ENCODE data around the gene INO80B. TPM values are rescaled to one million over a fixed set of nuclear protein-coding genes. Genes with fewer than 3 reads are reported as not detected.

Gene INO80B
- polyA plus RNA-seq, 1 of the 3 experiments (the other 2 are of a cell fraction) = 41.7 TPM

GRCh38 chr2:74461187-74462053 lies 6.5 kb downstream of the INO80B start:
- 92% methylated on average over 15 of the region's 27 CpGs for WGBS (ENCODE audit: low lambda C conversion rate)

GRCh38 chr2:74462054-74462785 lies 7.3 kb downstream of the INO80B start:
- H3K9ac ChIP-seq = no peak overlapping the region
- H3K27me3 ChIP-seq (ENCODE audit: insufficient read depth) = no peaks in the 10 kb centered on the region
- no peak overlapping the region; a peak in 1 of 4 replicates for H3K27ac ChIP-seq (ENCODE audit: low read depth in 2 of 2, low read length in 1 of 2)
- no peak overlapping the region for H3K4me3 ChIP-seq (ENCODE audit: low read depth in 2 of 2, low read length in 1 of 2)
- no peak overlapping the region for H2AFZ ChIP-seq (ENCODE audit: low read depth)
- H3K4me1 ChIP-seq (ENCODE audit: control insufficient read depth in 1 of 2, insufficient read depth in 2 of 2, low read depth in 1 of 2, low read length in 1 of 2) = peaks cover 5 to 22% of the 10 kb centered on the region in 2 experiments; a peak in 1 of 4 replicates
- POLR2A ChIA-PET = interaction anchor here (2.1 to 5.9 kb wide), 2 partner anchors 12 to 19 kb away, joined by 8 to 60 read pairs; partner anchors contain the start of gene MRPL53
- no peak for DNase-seq
- no peaks in the 10 kb centered on the region for H4K20me1 ChIP-seq (ENCODE audit: insufficient read depth)
- TF ChIP-seq GABPA (IDR thresholded peaks at IDR 0.05; ENCODE audit: low read depth) (no peak), USF1 (IDR thresholded peaks at IDR 0.05; ENCODE audit: borderline replicate concordance, low read depth) (no peak), YY1 (IDR thresholded peaks at IDR 0.05; ENCODE audit: low read depth) (no peak), FOXM1 (IDR thresholded peaks at IDR 0.05; ENCODE audit: low read depth) (no peak), FOSL2 (IDR thresholded peaks at IDR 0.05; ENCODE audit: borderline replicate concordance, low read depth) (no peak), IRF3 (IDR thresholded peaks at IDR 0.05; ENCODE audit: low read depth, low read length) (no peak), FOXJ3 (CRISPR knock-in tag; IDR thresholded peaks at IDR 0.05) (no peak), SIN3A (IDR thresholded peaks at IDR 0.05; ENCODE audit: borderline replicate concordance, low read depth, low read length) (no peak), MXI1 (IDR thresholded peaks at IDR 0.05; ENCODE audit: low read depth, low read length) (no peak), CHD2 (IDR thresholded peaks at IDR 0.05; ENCODE audit: low read length, partially characterized antibody) (no peak), NFIC (IDR thresholded peaks at IDR 0.05; ENCODE audit: borderline replicate concordance) (no peak), EP300 (IDR thresholded peaks at IDR 0.05; ENCODE audit: borderline replicate concordance in 1 of 2, low read depth in 1 of 2, low read length in 1 of 2) (no peak), TCF12 (IDR thresholded peaks at IDR 0.05) (no peak), POLR2AphosphoS5 (IDR thresholded peaks at IDR 0.05; ENCODE audit: low read depth, low read length) (no peak), RFX5 (IDR thresholded peaks at IDR 0.05; ENCODE audit: low read length) (no peak), MEF2A (IDR thresholded peaks at IDR 0.05; ENCODE audit: borderline replicate concordance, low read depth) (no peak)
- no peaks in the 10 kb centered on the region for H3K9me3 ChIP-seq
- CTCF ChIA-PET = interaction anchor here (1.0 to 1.2 kb wide), 2 partner anchors 9 to 125 kb away, joined by 3 to 4 read pairs; no protein-coding TSS in a partner anchor
- WGBS (ENCODE audit: low lambda C conversion rate) = 89% methylated on average over 7 of the region's 20 CpGs
- H3K36me3 ChIP-seq (replicated peaks in 1 of 2; ENCODE audit: control insufficient read depth in 1 of 2, insufficient read depth in 2 of 2, low read length in 1 of 2) = peaks cover 0 to 28% of the 10 kb centered on the region in 2 experiments
- H3K9me2 ChIP-seq = no peaks in the 10 kb centered on the region
- no peak overlapping the region for H3K4me2 ChIP-seq
- peaks cover 10% of the 10 kb centered on the region for H3F3A ChIP-seq (replicated peaks; ENCODE audit: insufficient read depth)
- peaks cover 47% of the 10 kb centered on the region for H3K79me2 ChIP-seq (ENCODE audit: insufficient read depth)

More at GRCh38 chr2:74461187-74462053, 6.5 kb downstream of the INO80B start:
- Histone ChIP-seq H3K9ac (no peak overlapping the region), H3K9me2 (no peaks in the 10 kb centered on the region), H2AFZ (ENCODE audit: low read depth) (no peak overlapping the region), H4K20me1 (ENCODE audit: insufficient read depth) (no peaks in the 10 kb centered on the region), H3K9me3 (no peaks in the 10 kb centered on the region), H3F3A (replicated peaks; ENCODE audit: insufficient read depth) (peaks cover 6% of the 10 kb centered on the region), H3K79me2 (ENCODE audit: insufficient read depth) (peaks cover 49% of the 10 kb centered on the region), H3K36me3 (replicated peaks in 1 of 2; ENCODE audit: control insufficient read depth in 1 of 2, insufficient read depth in 2 of 2, low read length in 1 of 2) (peaks cover 0 to 28% of the 10 kb centered on the region in 2 experiments), H3K4me2 (no peak overlapping the region), H3K27me3 (ENCODE audit: insufficient read depth) (no peaks in the 10 kb centered on the region), H3K4me3 (ENCODE audit: low read depth in 2 of 2, low read length in 1 of 2) (no peak overlapping the region), H3K27ac (ENCODE audit: low read depth in 2 of 2, low read length in 1 of 2) (no peak overlapping the region; a peak in 1 of 4 replicates), H3K4me1 (ENCODE audit: control insufficient read depth in 1 of 2, insufficient read depth in 2 of 2, low read depth in 1 of 2, low read length in 1 of 2) (peaks cover 5 to 30% of the 10 kb centered on the region in 2 experiments; a peak in 2 of 4 replicates)
- DNase-seq = peak; percentile 41
- TF ChIP-seq, protein P1, sequence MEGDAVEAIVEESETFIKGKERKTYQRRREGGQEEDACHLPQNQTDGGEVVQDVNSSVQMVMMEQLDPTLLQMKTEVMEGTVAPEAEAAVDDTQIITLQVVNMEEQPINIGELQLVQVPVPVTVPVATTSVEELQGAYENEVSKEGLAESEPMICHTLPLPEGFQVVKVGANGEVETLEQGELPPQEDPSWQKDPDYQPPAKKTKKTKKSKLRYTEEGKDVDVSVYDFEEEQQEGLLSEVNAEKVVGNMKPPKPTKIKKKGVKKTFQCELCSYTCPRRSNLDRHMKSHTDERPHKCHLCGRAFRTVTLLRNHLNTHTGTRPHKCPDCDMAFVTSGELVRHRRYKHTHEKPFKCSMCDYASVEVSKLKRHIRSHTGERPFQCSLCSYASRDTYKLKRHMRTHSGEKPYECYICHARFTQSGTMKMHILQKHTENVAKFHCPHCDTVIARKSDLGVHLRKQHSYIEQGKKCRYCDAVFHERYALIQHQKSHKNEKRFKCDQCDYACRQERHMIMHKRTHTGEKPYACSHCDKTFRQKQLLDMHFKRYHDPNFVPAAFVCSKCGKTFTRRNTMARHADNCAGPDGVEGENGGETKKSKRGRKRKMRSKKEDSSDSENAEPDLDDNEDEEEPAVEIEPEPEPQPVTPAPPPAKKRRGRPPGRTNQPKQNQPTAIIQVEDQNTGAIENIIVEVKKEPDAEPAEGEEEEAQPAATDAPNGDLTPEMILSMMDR (IDR thresholded peaks at IDR 0.05) = peak; percentile 37
- TF ChIP-seq SMC3 (IDR thresholded peaks at IDR 0.05; ENCODE audit: low read depth, low read length) = no peak
- no peak for TF ChIP-seq GATA2 (CRISPR knock-in tag; IDR thresholded peaks at IDR 0.05)
- POLR2A ChIA-PET = interaction anchor here (2.1 to 5.9 kb wide), 2 partner anchors 13 to 20 kb away, joined by 8 to 60 read pairs; partner anchors contain the start of gene MRPL53
- CTCF ChIA-PET = interaction anchor here (1.1 to 1.2 kb wide), 2 partner anchors 8 to 127 kb away, joined by 3 to 4 read pairs; no protein-coding TSS in a partner anchor
